Neuronal stem cell (in vitro differentiated cells): ENCODE results near the gene C2.
"Not testable (repeated sequence)": the region's sequence is repeated elsewhere in the genome, so short reads cannot be mapped to it uniquely, and the experiment has no call there.

Source experiments
- DNase-seq: peaks from one replicate; pipeline ENCODE4 v3.0.0-alpha.2; 2013; ENCODE audit warnings: low spot score
- H2AFZ ChIP-seq: one replicate; pipeline ENCODE4 v1.6.1; 2013; ENCODE audit warnings: mild to moderate bottlenecking, low read length, inconsistent platforms
- H2AK5ac ChIP-seq: 2 replicates; pipeline ENCODE4 v1.6.1; 2013; ENCODE audit warnings: low read depth, mild to moderate bottlenecking, inconsistent platforms, low read length, moderate library complexity, mixed read lengths
- H2BK120ac ChIP-seq: 2 replicates; pipeline ENCODE4 v1.6.1; 2013; ENCODE audit warnings: low read depth, mild to moderate bottlenecking, inconsistent platforms, low read length, moderate library complexity, mixed read lengths
- H2BK12ac ChIP-seq: one replicate; pipeline ENCODE4 v1.6.1; 2013; ENCODE audit warnings: low read length, inconsistent platforms
- H2BK15ac ChIP-seq: 2 replicates; pipeline ENCODE4 v1.6.1; 2013; ENCODE audit warnings: mild to moderate bottlenecking, low read length, inconsistent platforms, mixed read lengths
- H2BK5ac ChIP-seq: one replicate; pipeline ENCODE4 v1.6.1; 2013; ENCODE audit warnings: inconsistent platforms, mild to moderate bottlenecking, low read length, moderate library complexity
- H3K14ac ChIP-seq: one replicate; pipeline ENCODE4 v1.6.1; 2013; ENCODE audit warnings: low read length, inconsistent platforms
- H3K18ac ChIP-seq: 2 replicates; pipeline ENCODE4 v1.6.1; 2013; ENCODE audit warnings: low read length, inconsistent platforms
- H3K23ac ChIP-seq: 2 replicates; pipeline ENCODE4 v1.6.1; 2013; ENCODE audit warnings: low read depth, mild to moderate bottlenecking, mixed read lengths, low read length, inconsistent platforms; ENCODE audit not compliant: poor library complexity
- H3K27ac ChIP-seq: replicated peaks from 3 replicates; pipeline ENCODE4 v1.5.1; 2013; ENCODE audit warnings: low read length, inconsistent platforms
- H3K27me3 ChIP-seq, 3 experiments: 2 replicates each; pipeline ENCODE4 v1.6.1; 2013; ENCODE audit warnings: low read length in 3 of 3, mild to moderate bottlenecking in 2 of 3, inconsistent platforms in 1 of 3, low read depth in 1 of 3, mixed read lengths in 1 of 3, moderate library complexity in 1 of 3; ENCODE audit not compliant: control insufficient read depth in 3 of 3, insufficient read depth in 3 of 3
- H3K36me3 ChIP-seq, 2 donors: replicated peaks in 1 of 2; 2 replicates each; pipeline ENCODE4 v1.6.1; 2013; ENCODE audit warnings: low read length in 2 of 2; ENCODE audit not compliant: control insufficient read depth in 2 of 2, insufficient read depth in 2 of 2
- H3K4ac ChIP-seq: 2 replicates; pipeline ENCODE4 v1.6.1; 2013; ENCODE audit warnings: inconsistent platforms, mild to moderate bottlenecking, low read length, moderate library complexity
- H3K4me1 ChIP-seq, 2 donors: 1 replicate in 1 of 2; 2 replicates in 1 of 2; pipeline ENCODE4 v1.6.1; 2013; ENCODE audit warnings: low read length in 2 of 2, low read depth in 1 of 2; ENCODE audit not compliant: control insufficient read depth in 2 of 2, insufficient read depth in 1 of 2
- H3K4me2 ChIP-seq: one replicate; pipeline ENCODE4 v1.6.1; 2013; ENCODE audit warnings: mild to moderate bottlenecking, low read length, inconsistent platforms; ENCODE audit not compliant: insufficient read depth, poor library complexity, severe bottlenecking
- H3K4me3 ChIP-seq, 2 donors: 2 replicates each; pipeline ENCODE4 v1.5.1; 2013; ENCODE audit warnings: low read length in 2 of 2, mild to moderate bottlenecking in 2 of 2, inconsistent platforms in 1 of 2, moderate library complexity in 1 of 2
- H3K79me1 ChIP-seq: one replicate; pipeline ENCODE4 v1.6.1; 2013; ENCODE audit warnings: low read depth, mild to moderate bottlenecking, inconsistent platforms, low read length, moderate library complexity
- H3K9ac ChIP-seq: one replicate; pipeline ENCODE4 v1.6.1; 2013; ENCODE audit warnings: mild to moderate bottlenecking, low read depth, low read length, inconsistent platforms; ENCODE audit not compliant: poor library complexity
- H3K9me3 ChIP-seq, 2 donors: replicated peaks in 1 of 2; 2 replicates each; pipeline versions ENCODE3 to v1.6.1; 2013; ENCODE audit warnings: low read length in 2 of 2, mild to moderate bottlenecking in 2 of 2, inconsistent platforms in 1 of 2, low read depth in 1 of 2, mixed read lengths in 1 of 2, moderate library complexity in 1 of 2; ENCODE audit not compliant: control insufficient read depth in 2 of 2, insufficient read depth in 1 of 2
- H4K8ac ChIP-seq: one replicate; pipeline ENCODE4 v1.6.1; 2013; ENCODE audit warnings: low read depth, mild to moderate bottlenecking, inconsistent platforms, low read length, moderate library complexity
- H4K91ac ChIP-seq: one replicate; pipeline ENCODE4 v1.6.1; 2013; ENCODE audit warnings: low read length, low read depth, mild to moderate bottlenecking, inconsistent platforms; ENCODE audit not compliant: poor library complexity
- WGBS, 2 donors: extraction: QIAGEN DNeasy Blood & Tissue Kit; methylation state at CpG; one replicate each; pipeline ENCODE4 v1.1.7; 2013; ENCODE audit warnings: missing lambda C conversion rate in 2 of 2, mixed read lengths in 1 of 2; ENCODE audit not compliant: insufficient read length in 2 of 2, insufficient replicate concordance in 1 of 2; ENCODE audit errors: extremely low coverage in 2 of 2; 5-methylcytosine and 5-hydroxymethylcytosine counted together

C2 gene

GRCh38 chr6:31979238-31979898, 51.9 kb downstream of the C2 start:
- H2BK12ac ChIP-seq: no peak overlapping the region
- H3K4me2 ChIP-seq: no peak overlapping the region
- H2AK5ac ChIP-seq: no peak overlapping the region
- H3K27ac ChIP-seq: no peak overlapping the region
- no peaks in the 10 kb centered on the region for H3K9me3 ChIP-seq
- no peak overlapping the region for H2BK120ac ChIP-seq
- peaks cover 8 to 17% of the 10 kb centered on the region in 2 donors for H3K36me3 ChIP-seq
- no peak overlapping the region for H4K91ac ChIP-seq
- H3K79me1 ChIP-seq: no peaks in the 10 kb centered on the region
- no peak overlapping the region for H2BK15ac ChIP-seq
- H3K4me1 ChIP-seq: no peaks in the 10 kb centered on the region
- no peaks in the 10 kb centered on the region for H3K27me3 ChIP-seq
- no peak overlapping the region for H2BK5ac ChIP-seq
- H3K4ac ChIP-seq: no peak overlapping the region
- H3K23ac ChIP-seq: no peak overlapping the region
- H3K14ac ChIP-seq: no peak overlapping the region
- no peak overlapping the region for H3K4me3 ChIP-seq
- DNase-seq: no peak
- H4K8ac ChIP-seq: no peak overlapping the region
- no peak overlapping the region for H3K9ac ChIP-seq
- no peak overlapping the region for H2AFZ ChIP-seq
- WGBS, 2 donors: no CpG with 5 or more reads among the region's 3 CpGs
- H3K18ac ChIP-seq: no peak overlapping the region

- not testable (repeated sequence) for H3K18ac ChIP-seq, H3K4me3 ChIP-seq, H3K27ac ChIP-seq, H3K4me1 ChIP-seq, DNase-seq, H2BK15ac ChIP-seq, H3K4me2 ChIP-seq, H2AK5ac ChIP-seq, H4K8ac ChIP-seq, H3K9ac ChIP-seq, H4K91ac ChIP-seq, H3K14ac ChIP-seq, H2BK12ac ChIP-seq, H3K79me1 ChIP-seq, H3K27me3 ChIP-seq, H3K4ac ChIP-seq, H2BK5ac ChIP-seq, H2AFZ ChIP-seq, H2BK120ac ChIP-seq, H3K23ac ChIP-seq, H3K9me3 ChIP-seq
- H3K36me3 ChIP-seq: peaks cover 7 to 12% of the 10 kb centered on the region in 2 donors
- no CpG with 5 or more reads among the region's 13 CpGs for WGBS, 2 donors
Observed at GRCh38 chr6:31980195-31980876, 52.8 kb downstream of the C2 start.

GRCh38 chr6:31980998-31981397, 53.5 kb downstream of the C2 start:
- H2BK120ac ChIP-seq, H2AK5ac ChIP-seq, H3K4me2 ChIP-seq, H2BK15ac ChIP-seq, H3K23ac ChIP-seq, H3K4me3 ChIP-seq, H4K91ac ChIP-seq, H4K8ac ChIP-seq, H3K27me3 ChIP-seq, H3K9me3 ChIP-seq, H3K18ac ChIP-seq, H3K4me1 ChIP-seq, H3K4ac ChIP-seq, H3K14ac ChIP-seq, H2BK5ac ChIP-seq, H3K27ac ChIP-seq, H3K9ac ChIP-seq, H2AFZ ChIP-seq, H2BK12ac ChIP-seq, DNase-seq, H3K79me1 ChIP-seq: not testable (repeated sequence)
- H3K36me3 ChIP-seq: peaks cover 7 to 12% of the 10 kb centered on the region in 2 donors
- no CpG with 5 or more reads among the region's 5 CpGs for WGBS, 2 donors

GRCh38 chr6:31981744-31982143, 54.2 kb downstream of the C2 start, which contains the start of gene C4A:
Gene C4A (plus strand): TSS chr6:31982057. CDS start chr6:31982108, 51 bp downstream.
- not testable (repeated sequence) for H2BK12ac ChIP-seq, H2AFZ ChIP-seq, H3K14ac ChIP-seq, H3K9me3 ChIP-seq, H4K91ac ChIP-seq, H2AK5ac ChIP-seq, H2BK5ac ChIP-seq, H3K23ac ChIP-seq, H3K4ac ChIP-seq, H3K27me3 ChIP-seq, H3K4me2 ChIP-seq, DNase-seq, H3K4me3 ChIP-seq, H3K27ac ChIP-seq, H4K8ac ChIP-seq, H3K4me1 ChIP-seq, H3K79me1 ChIP-seq, H2BK15ac ChIP-seq, H3K9ac ChIP-seq, H3K18ac ChIP-seq, H2BK120ac ChIP-seq
- peaks cover 7 to 12% of the 10 kb centered on the region in 2 donors for H3K36me3 ChIP-seq
- WGBS, 2 donors: no CpG with 5 or more reads among the region's 7 CpGs
